ENCODE results near the gene IMP4.

DNA sequence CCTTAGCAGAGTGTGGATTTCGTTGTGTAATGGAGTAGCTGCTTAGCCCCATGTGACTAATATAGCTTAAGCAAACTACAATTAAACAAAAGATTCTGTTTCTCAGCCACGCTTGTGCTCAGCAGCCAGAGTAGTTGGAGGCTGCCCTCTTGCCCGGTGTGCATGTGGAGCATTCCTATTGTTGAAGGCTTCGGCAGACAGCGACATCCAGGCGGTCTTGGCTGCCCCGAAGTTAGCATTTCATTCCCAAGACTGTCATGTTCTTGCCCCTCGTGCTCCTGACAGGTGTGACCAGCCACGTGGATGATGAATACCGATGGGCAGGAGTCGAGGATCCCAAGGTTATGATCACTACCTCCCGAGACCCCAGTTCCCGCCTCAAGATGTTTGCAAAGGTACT is 2.4 kb downstream of the IMP4 start:
- TF ChIP-seq POLR2A (IDR thresholded peaks at IDR 0.05; ENCODE audit: low read depth, low read length) (no peak), TAF1 (IDR thresholded peaks at IDR 0.05; ENCODE audit: low read depth, low read length) (no peak), POLR2AphosphoS5 (IDR thresholded peaks at IDR 0.05; ENCODE audit: low read depth, low read length) (no peak)
